Kidney epithelial cell (primary cell): ENCODE results near the gene ITPKB. TPM values are rescaled to one million over a fixed set of nuclear protein-coding genes. Genes with fewer than 3 reads are reported as not detected.

Experiments
- DNase-seq: peaks from one replicate; pipeline ENCODE4 v3.0.0-alpha.2; 2010; ENCODE audit warnings: low read depth
- H3K27me3 ChIP-seq: 2 replicates; pipeline ENCODE4 v1.6.0; 2011; ENCODE audit warnings: low read length; ENCODE audit not compliant: control insufficient read depth, insufficient read depth
- H3K36me3 ChIP-seq: 2 replicates; pipeline ENCODE4 v1.5.1; 2011; ENCODE audit warnings: low read length; ENCODE audit not compliant: control insufficient read depth, insufficient read depth
- H3K4me3 ChIP-seq: 2 replicates; pipeline ENCODE4 v1.5.1; 2011; ENCODE audit warnings: low read depth, mild to moderate bottlenecking, control low read depth, low read length
- total RNA-seq: library from RNA; depleted of rRNA; stranded (reverse); fragments of >200 nt; gene quantifications from 2 replicates; pipeline ENCODE4 v1.2.3, GENCODE V29; 2015
- TF ChIP-seq, protein P1 (sequence below): IDR thresholded peaks from 2 replicates; pipeline ENCODE4 v1.5.1; 2011; ENCODE audit warnings: mild to moderate bottlenecking, moderate library complexity, low read length, control low read depth, inconsistent platforms; ENCODE audit not compliant: insufficient read depth, poor library complexity, severe bottlenecking

The ITPKB gene
- total RNA-seq, 1 donor from 2014 or later: 11.7 TPM

DNA sequence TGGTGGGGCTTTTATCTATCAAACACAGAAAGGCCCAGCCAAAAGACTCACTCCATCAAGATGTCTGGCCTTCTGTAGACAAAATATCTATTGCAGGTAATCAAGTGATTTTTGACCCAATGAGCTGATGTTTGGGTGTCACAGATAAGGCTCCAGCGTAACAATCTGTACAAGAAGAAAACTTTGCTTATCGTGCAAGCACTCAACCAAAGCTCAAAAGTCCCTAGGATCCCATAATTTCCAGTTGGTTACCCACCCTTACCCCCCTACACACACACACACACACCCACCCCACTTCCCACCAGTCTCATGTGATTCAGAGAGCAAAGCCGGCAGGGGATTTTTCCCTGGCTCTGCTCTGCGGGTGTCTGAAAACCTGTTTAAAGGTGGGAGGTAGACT lies 5.8 kb downstream of the ITPKB start:
- DNase-seq: no peak
- no peaks in the 10 kb centered on the region for H3K36me3 ChIP-seq
- H3K27me3 ChIP-seq: no peaks in the 10 kb centered on the region
- H3K4me3 ChIP-seq: no peak overlapping the region
- TF ChIP-seq, protein P1, sequence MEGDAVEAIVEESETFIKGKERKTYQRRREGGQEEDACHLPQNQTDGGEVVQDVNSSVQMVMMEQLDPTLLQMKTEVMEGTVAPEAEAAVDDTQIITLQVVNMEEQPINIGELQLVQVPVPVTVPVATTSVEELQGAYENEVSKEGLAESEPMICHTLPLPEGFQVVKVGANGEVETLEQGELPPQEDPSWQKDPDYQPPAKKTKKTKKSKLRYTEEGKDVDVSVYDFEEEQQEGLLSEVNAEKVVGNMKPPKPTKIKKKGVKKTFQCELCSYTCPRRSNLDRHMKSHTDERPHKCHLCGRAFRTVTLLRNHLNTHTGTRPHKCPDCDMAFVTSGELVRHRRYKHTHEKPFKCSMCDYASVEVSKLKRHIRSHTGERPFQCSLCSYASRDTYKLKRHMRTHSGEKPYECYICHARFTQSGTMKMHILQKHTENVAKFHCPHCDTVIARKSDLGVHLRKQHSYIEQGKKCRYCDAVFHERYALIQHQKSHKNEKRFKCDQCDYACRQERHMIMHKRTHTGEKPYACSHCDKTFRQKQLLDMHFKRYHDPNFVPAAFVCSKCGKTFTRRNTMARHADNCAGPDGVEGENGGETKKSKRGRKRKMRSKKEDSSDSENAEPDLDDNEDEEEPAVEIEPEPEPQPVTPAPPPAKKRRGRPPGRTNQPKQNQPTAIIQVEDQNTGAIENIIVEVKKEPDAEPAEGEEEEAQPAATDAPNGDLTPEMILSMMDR: no peak

DNA sequence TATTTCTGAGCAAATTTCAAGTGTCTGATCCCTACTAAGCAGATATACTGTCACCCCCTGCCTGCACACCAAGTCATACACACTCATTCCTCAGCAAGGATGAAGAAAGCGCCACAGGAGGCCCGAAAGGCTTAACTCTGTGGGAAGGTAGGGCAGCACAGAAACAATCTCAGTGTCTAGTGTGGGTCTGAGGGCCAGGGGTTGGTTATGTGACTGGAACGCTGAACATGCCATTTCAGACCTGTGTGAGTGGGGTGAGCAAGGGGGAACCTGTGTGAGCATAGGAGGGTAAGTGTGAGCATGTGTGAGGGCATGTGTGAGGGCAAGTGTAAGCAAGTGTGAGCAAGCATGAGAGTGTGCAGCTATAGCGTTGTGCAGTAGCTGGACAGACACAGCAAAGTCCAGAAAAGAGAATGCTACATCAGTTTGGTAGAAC lies 6.2 kb downstream of the ITPKB start:
- no peaks in the 10 kb centered on the region for H3K36me3 ChIP-seq
- DNase-seq: no peak
- no peak overlapping the region for H3K4me3 ChIP-seq
- H3K27me3 ChIP-seq: no peaks in the 10 kb centered on the region
- TF ChIP-seq, protein P1: no peak

DNA sequence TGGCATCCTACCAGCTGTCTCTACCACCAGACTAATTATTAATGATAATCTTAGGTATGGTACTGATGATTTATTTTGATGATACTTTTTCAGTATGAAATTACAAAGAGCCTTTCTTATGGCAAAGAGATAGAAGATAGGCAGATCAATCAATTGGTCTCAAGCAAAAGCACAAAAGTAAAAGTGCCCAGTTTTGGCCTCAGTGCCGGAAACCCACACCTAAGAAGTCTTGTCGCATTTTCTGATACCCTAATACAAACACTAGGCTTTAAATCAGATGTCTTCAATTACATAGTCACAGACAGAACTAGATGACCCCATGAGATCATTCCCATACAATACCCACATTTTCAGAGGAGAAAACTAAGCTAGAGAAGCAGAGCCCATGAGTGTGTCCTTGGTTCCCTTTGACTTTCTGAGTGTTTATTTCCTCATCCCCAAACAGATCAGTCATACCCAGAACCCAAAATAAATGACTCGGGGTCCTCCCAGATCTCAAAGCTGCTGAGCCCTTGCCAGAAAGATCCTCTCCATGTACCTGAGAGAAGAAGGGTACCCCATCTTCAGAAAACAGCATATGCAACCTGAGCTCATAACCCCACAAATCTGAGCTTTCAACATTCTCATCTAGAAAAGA lies 7.7 kb downstream of the ITPKB start:
- Histone ChIP-seq H3K4me3 (no peak overlapping the region), H3K36me3 (no peaks in the 10 kb centered on the region), H3K27me3 (no peaks in the 10 kb centered on the region)
- TF ChIP-seq, protein P1: no peak
- no peak for DNase-seq

DNA sequence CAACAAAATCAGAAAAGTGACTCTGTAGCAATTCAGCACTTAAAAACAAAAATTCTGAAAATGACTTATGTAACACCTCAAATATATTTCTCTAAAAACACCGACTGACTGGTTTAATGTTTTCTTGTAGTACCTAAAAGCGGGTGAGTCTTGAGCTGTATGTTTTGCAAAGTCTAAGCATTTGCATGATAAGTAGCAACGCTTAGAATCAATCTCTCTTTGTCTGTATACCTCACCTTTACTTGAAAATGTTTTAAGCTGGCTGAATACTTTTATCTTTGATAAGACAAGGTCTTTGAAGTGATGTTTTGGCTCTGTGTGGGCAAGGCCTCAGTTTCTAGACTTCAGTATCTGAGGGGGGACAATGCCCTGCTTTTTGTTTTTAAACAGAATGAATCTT lies 8.2 kb downstream of the ITPKB start:
- DNase-seq: no peak
- TF ChIP-seq, protein P1: no peak

DNA sequence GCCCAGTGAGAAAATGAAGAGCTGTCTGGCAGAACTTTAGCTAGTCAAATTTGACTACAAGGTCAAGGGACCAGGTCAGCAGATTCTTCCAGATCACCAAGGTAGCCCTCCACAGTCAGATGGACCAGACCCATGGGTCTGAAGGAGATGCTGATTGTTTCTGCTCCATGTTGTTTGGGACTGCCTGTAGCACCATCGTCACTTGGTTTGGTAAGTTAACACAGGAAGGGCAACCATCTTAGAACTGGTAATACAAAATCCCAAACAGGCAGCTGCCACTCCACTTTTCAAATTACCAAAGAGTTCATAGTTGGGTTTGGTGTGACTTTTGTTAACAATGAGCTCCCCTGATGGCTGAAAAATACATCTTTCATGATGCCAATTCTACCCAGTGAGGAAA lies 9.0 kb downstream of the ITPKB start:
- H3K27me3 ChIP-seq: no peaks in the 10 kb centered on the region
- DNase-seq: no peak
- TF ChIP-seq, protein P1: no peak
- no peaks in the 10 kb centered on the region for H3K36me3 ChIP-seq
- H3K4me3 ChIP-seq: no peak overlapping the region

More for the DNA sequence above, 8.2 kb downstream of the ITPKB start:
- Histone ChIP-seq H3K36me3 (no peaks in the 10 kb centered on the region), H3K27me3 (no peaks in the 10 kb centered on the region), H3K4me3 (no peak overlapping the region)

DNA sequence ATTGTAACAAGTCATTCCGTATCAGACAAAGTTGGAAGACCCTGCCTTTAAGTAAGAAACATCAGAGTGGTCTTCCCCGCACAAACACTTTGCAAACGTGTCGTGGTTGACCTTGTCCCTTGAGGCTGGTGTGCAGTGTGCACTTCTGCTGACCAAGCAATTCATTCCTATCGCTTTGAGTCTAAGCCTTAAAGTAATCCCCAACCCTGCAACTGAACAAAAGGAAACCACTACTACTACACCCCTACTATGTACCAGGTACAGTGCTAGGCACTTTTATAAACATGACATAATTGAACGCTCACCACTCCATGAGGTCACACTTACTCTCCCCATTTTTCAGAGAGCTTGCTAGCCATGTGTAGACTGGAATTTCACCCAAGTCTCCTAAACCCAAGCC lies 10.6 kb downstream of the ITPKB start:
- no peaks in the 10 kb centered on the region for H3K27me3 ChIP-seq
- DNase-seq: no peak
- no peaks in the 10 kb centered on the region for H3K36me3 ChIP-seq
- TF ChIP-seq, protein P1: no peak
- no peak overlapping the region for H3K4me3 ChIP-seq
